ENCODE results near the gene IGF2BP2. TPM values are rescaled to one million over a fixed set of nuclear protein-coding genes. Genes with fewer than 3 reads are reported as not detected.

The IGF2BP2 gene
- total and polyA plus RNA-seq, 2 of the 8 experiments (the other 6 are each of a cell fraction or from before 2014, with no cell fraction given): 7.4 to 121 TPM

DNA sequence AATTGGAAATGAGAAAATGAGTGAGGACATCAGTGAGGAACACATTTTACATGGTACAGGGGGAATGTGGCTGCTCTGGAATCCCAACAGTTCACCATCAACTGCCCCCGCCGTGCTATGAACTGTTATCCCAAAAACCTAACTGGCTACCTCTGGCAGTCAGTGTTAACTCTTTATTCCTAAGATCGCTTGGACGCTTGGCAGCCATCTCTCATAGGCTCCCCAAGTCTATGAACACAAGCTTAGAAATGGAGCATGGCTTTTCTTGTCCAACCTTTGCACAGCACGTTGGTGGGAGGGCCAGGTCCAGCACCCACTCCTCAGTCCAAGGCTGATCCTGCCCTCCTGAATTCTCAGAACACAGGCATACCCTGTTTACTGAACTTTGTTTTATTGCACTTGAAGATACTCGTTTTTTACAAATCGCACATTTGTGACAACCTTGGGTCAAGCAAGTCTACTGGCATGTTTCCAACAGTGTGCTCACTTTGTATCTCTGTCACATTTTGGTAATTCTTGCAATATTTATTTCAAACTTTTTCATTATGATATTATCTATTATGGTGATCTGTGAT lies 185.1 kb downstream of the IGF2BP2 start:
- Histone ChIP-seq H3K4me3 (ENCODE audit: extremely low read depth in 1 of 4, insufficient read depth in 2 of 4, low read depth in 3 of 4, low read length in 4 of 4) (no peak overlapping the region), H3K27me3 (replicated peaks in 1 of 4; ENCODE audit: control insufficient read depth in 3 of 4, extremely low read depth in 1 of 4, insufficient read depth in 3 of 4, low read length in 3 of 4) (no peaks in the 10 kb centered on the region), H3K18ac (ENCODE audit: extremely low read depth, low read length) (no peak overlapping the region), H3K9ac (replicated peaks in 1 of 4; ENCODE audit: extremely low read depth in 1 of 4, low read depth in 3 of 4, low read length in 3 of 4) (no peak overlapping the region), H3K23ac (ENCODE audit: insufficient read length) (no peak overlapping the region), H2BK120ac (replicated peaks; ENCODE audit: low read depth, low read length) (no peak overlapping the region), H4K20me1 (replicated peaks in 1 of 2; ENCODE audit: control insufficient read depth in 1 of 2, insufficient read depth in 2 of 2, low read length in 2 of 2) (peaks cover 1 to 3% of the 10 kb centered on the region in 2 experiments), H3K4me2 (ENCODE audit: insufficient read depth in 1 of 2, low read depth in 2 of 2, low read length in 2 of 2) (no peak overlapping the region), H3K36me3 (ENCODE audit: control insufficient read depth in 2 of 4, insufficient read depth in 4 of 4, low read length in 3 of 4) (peaks cover 0 to 13% (median 2%) of the 10 kb centered on the region in 4 experiments; a peak in 6 of 8 replicates), H4K8ac (ENCODE audit: extremely low read depth, insufficient read depth, low read length) (peak overlapping the region; percentile 22; the same call in 1 of the 2 replicates), H3K79me1 (ENCODE audit: low read depth, low read length) (no peaks in the 10 kb centered on the region), H3K9me3 (ENCODE audit: insufficient read depth in 2 of 2, low read depth in 1 of 2, low read length in 1 of 2) (no peaks in the 10 kb centered on the region), H3K4me1 (replicated peaks in 1 of 4; ENCODE audit: control insufficient read depth in 3 of 4, insufficient read depth in 4 of 4, low read length in 3 of 4) (no peaks in the 10 kb centered on the region; a peak in 1 of 7 replicates), H4K91ac (replicated peaks; ENCODE audit: insufficient read length, low read length) (no peak overlapping the region), H2BK20ac (ENCODE audit: low read length) (no peak overlapping the region), H3K23me2 (ENCODE audit: low read depth, low read length) (no peaks in the 10 kb centered on the region), H3K56ac (replicated peaks; ENCODE audit: insufficient read length, low read depth, low read length) (no peak overlapping the region), H2BK5ac (ENCODE audit: low read depth, low read length) (no peak overlapping the region), H3K79me2 (ENCODE audit: control insufficient read depth in 1 of 2, insufficient read depth in 2 of 2, low read length in 2 of 2) (no peaks in the 10 kb centered on the region), H4K5ac (ENCODE audit: insufficient read length, low read depth, low read length) (no peak overlapping the region), H2BK12ac (ENCODE audit: low read depth, low read length) (no peak overlapping the region), H3K27ac (ENCODE audit: low read depth, low read length) (no peak overlapping the region), H2AK5ac (ENCODE audit: low read depth, low read length) (no peak overlapping the region), H2BK15ac (ENCODE audit: low read length) (no peak overlapping the region), H3K4ac (replicated peaks; ENCODE audit: insufficient read length, low read depth, low read length) (no peak overlapping the region), H3K14ac (ENCODE audit: insufficient read length) (no peak overlapping the region), H2AFZ (ENCODE audit: low read length) (no peak overlapping the region)
- 95% methylated on average over 7 of the region's 7 CpGs; no CpG with 5 or more reads in 1 of the 2 experiments for WGBS, 2 experiments (ENCODE audit: extremely low coverage in 1 of 2, insufficient coverage in 1 of 2, insufficient read length in 1 of 2, insufficient replicate concordance in 2 of 2, low coverage in 1 of 2, low lambda C conversion rate in 2 of 2, missing lambda C conversion rate in 1 of 2)
- ChIA-PET POLR2A (ENCODE audit: partially characterized antibody) (interaction anchor here (0.8 kb wide), 1 partner anchor 9 kb away, joined by 4 read pairs; no protein-coding TSS in a partner anchor), CTCF (ENCODE audit: partially characterized antibody) (interaction anchor here (0.8 to 3.0 kb wide), 2 partner anchors 21 kb away, joined by 3 to 8 read pairs; no protein-coding TSS in a partner anchor)
- DNase-seq (ENCODE audit: low read depth in 1 of 2, low spot score in 2 of 2) (no peak), FAIRE-seq (no peak)
- TF ChIP-seq TCF12 (IDR thresholded peaks at IDR 0.05; ENCODE audit: low read depth, low read length) (no peak), CREB1 (IDR thresholded peaks at IDR 0.05) (no peak), SRF (IDR thresholded peaks at IDR 0.05; ENCODE audit: low read depth, low read length) (no peak), SP1 (IDR thresholded peaks at IDR 0.05; ENCODE audit: low read depth, low read length) (no peak), BACH1 (IDR thresholded peaks at IDR 0.05; ENCODE audit: low read length) (no peak), RNF2 (IDR thresholded peaks at IDR 0.05; ENCODE audit: borderline replicate concordance, low read depth, low read length, missing control alignments, poor library complexity, severe bottlenecking) (no peak), RBBP5 (IDR thresholded peaks at IDR 0.05; ENCODE audit: borderline replicate concordance, low read depth, low read length) (no peak), FOSL1 (IDR thresholded peaks at IDR 0.05; ENCODE audit: insufficient read depth, low read depth, low read length) (no peak)
- TF ChIP-seq, protein P1, sequence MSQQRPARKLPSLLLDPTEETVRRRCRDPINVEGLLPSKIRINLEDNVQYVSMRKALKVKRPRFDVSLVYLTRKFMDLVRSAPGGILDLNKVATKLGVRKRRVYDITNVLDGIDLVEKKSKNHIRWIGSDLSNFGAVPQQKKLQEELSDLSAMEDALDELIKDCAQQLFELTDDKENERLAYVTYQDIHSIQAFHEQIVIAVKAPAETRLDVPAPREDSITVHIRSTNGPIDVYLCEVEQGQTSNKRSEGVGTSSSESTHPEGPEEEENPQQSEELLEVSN (IDR thresholded peaks at IDR 0.05): no peak

Measured in H1 (cell line).